Type B pancreatic cell (in vitro differentiated cells): ENCODE measurements around the gene GPER1. TPM values are rescaled to one million over a fixed set of nuclear protein-coding genes. Genes with fewer than 3 reads are reported as not detected.
A peak's percentile ranks its signal among the peaks of the same experiment; 100 is the strongest.

Experiments
- DNase-seq: peaks from one replicate; pipeline ENCODE4 v3.0.0; 2021; ENCODE audit warnings: mixed read lengths; ENCODE audit not compliant: unreplicated experiment; ENCODE audit errors: extremely low spot score
- H3K27ac Mint-ChIP-seq: 2 replicates; pipeline ENCODE4 v1.8.0; 2021; ENCODE audit warnings: mild to moderate bottlenecking, mixed read lengths
- H3K27me3 Mint-ChIP-seq: 2 replicates; pipeline ENCODE4 v1.8.0; 2021; ENCODE audit warnings: mixed read lengths
- H3K36me3 Mint-ChIP-seq: 2 replicates; pipeline ENCODE4 v1.8.0; 2021; ENCODE audit warnings: mixed read lengths
- H3K4me1 Mint-ChIP-seq: one replicate; pipeline ENCODE4 v1.8.0; 2021; ENCODE audit warnings: mixed read lengths; ENCODE audit not compliant: unreplicated experiment
- H3K4me3 Mint-ChIP-seq: 2 replicates; pipeline ENCODE4 v1.8.0; 2021; ENCODE audit warnings: mild to moderate bottlenecking, mixed read lengths
- H3K9me3 Mint-ChIP-seq: 2 replicates; pipeline ENCODE4 v1.8.0; 2021; ENCODE audit warnings: mixed read lengths
- total RNA-seq: library from RNA; stranded (reverse); gene quantifications from 2 replicates; pipeline ENCODE4 v1.2.1, GENCODE V29; 2021; ENCODE audit warnings: low replicate concordance
- TF ChIP-seq, protein P1 (sequence below): fragments of 200-600 bp; sonication (generic); conservative IDR thresholded peaks from 2 replicates; pipeline ENCODE4 v1.5.0; 2021; ENCODE audit warnings: antibody characterized with exemption, mild to moderate bottlenecking

GPER1 gene
- total RNA-seq, 1 donor from 2014 or later: 5.0 TPM

DNA sequence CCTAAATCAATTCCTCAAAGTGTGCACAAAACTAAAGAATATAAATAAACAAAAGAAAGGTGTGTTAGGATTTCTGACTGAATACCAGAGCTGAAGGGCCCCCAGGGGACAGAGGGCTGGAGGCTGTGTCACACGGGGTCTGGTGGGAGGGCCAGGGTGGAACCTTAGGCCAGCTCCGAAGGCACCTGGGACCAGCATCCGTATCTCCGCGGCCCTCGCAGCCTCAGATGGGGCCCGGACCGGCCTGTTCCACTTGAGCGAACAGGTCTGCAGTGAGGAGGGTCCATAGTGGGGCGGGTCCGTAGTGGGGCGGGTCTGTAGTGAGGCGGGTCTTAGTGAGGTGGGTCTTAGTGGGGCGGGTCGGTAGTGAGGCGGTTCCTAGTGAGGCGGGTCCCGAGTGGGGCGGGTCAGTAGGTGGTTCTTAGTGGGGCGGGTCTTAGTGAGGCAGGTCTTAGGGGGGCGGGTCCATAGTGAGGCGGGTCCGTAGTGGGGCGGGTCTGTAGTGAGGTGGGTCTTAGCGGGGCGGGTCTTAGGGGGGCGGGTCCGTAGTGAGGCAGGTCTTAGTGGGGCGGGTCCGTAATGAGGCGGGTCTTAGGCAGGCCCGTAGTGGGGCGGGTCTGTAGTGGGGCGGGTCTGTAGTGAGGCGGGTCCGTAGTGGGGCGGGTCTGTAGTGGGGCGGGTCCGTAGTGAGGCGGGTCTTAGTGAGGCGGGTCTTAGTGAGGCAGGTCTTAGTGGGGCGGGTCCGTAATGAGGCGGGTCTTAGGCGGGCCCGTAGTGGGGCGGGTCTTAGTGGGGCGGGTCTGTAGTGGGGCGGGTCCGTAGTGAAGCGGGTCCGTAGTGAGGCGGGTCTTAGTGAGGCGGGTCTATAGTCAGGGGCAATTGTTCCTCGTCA lies 28.5 kb upstream of the GPER1 start:
- Mint-ChIP-seq H3K9me3 (no peaks in the 10 kb centered on the region), H3K4me1 (peaks cover 15% of the 10 kb centered on the region), H3K27ac (peak overlapping the region; percentile 68), H3K4me3 (no peak overlapping the region), H3K27me3 (no peaks in the 10 kb centered on the region), H3K36me3 (peaks cover 4% of the 10 kb centered on the region)
- DNase-seq: no peak
- TF ChIP-seq, protein P1, sequence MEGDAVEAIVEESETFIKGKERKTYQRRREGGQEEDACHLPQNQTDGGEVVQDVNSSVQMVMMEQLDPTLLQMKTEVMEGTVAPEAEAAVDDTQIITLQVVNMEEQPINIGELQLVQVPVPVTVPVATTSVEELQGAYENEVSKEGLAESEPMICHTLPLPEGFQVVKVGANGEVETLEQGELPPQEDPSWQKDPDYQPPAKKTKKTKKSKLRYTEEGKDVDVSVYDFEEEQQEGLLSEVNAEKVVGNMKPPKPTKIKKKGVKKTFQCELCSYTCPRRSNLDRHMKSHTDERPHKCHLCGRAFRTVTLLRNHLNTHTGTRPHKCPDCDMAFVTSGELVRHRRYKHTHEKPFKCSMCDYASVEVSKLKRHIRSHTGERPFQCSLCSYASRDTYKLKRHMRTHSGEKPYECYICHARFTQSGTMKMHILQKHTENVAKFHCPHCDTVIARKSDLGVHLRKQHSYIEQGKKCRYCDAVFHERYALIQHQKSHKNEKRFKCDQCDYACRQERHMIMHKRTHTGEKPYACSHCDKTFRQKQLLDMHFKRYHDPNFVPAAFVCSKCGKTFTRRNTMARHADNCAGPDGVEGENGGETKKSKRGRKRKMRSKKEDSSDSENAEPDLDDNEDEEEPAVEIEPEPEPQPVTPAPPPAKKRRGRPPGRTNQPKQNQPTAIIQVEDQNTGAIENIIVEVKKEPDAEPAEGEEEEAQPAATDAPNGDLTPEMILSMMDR: no peak

DNA sequence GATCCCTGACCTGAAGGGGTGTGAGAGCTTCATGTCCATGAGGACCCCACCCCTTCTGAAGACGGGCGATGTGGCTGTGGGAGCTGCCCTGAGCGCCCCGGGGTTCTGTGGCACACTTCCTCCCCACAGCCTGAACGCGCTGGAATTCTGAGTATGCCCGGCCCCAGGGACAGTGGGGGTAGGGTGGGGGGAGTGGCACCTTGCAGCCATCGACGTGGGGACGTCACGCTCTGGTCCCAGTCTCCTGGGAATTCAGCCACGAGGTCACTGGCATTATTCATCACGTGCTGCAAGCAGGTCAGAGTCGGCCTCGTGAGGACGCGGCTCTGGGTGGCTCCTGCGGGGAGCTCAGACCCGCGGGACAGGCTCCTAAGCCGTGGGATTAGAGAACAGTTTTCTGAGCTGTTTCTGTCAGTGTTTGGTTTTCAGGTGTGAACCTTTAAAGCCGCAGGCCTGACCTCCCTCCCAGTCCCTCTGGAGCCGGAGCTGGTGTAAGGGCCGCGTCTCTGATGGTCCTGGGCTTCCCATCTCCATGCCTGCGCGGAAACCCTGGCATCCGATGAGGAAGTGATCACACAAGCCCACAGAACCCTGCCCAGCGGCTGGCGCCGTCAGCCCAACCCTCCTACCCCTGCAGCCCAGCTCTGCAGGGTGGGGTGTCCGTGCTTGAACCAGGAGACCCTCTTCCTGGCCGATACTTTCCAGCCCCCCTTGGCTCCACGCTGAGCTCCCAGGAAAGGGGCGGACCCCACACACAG lies 27.4 kb upstream of the GPER1 start:
- no peak for DNase-seq

DNA sequence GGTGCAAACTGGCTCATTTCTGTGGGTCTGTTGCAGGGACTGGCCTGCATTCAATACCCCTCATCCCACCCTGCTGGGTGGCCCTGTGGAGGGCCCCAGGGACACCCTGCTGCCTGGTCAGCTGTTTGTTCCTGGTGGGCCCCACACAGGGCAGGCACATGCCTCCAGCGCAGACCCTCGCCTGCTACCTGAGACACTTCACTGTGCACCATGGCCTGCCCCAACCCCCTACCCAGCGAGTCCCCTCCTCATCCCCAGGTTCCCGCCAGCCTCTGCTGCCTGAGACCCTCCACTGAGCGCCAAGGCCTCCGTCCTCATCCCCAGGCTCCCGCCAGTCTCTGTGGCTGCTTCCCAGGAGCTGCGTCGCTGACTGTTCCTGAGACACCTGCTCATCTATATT lies 26.7 kb upstream of the GPER1 start:
- no peaks in the 10 kb centered on the region for H3K27me3 Mint-ChIP-seq
- TF ChIP-seq, protein P1: no peak
- H3K36me3 Mint-ChIP-seq: peaks cover 4% of the 10 kb centered on the region
- H3K4me3 Mint-ChIP-seq: no peak overlapping the region
- DNase-seq: no peak
- H3K4me1 Mint-ChIP-seq: peaks cover 18% of the 10 kb centered on the region
- H3K9me3 Mint-ChIP-seq: no peaks in the 10 kb centered on the region
- peak overlapping the region; percentile 58 for H3K27ac Mint-ChIP-seq

More for the DNA sequence above, 27.4 kb upstream of the GPER1 start:
- Mint-ChIP-seq H3K27me3 (no peaks in the 10 kb centered on the region), H3K4me1 (peaks cover 16% of the 10 kb centered on the region), H3K36me3 (peaks cover 4% of the 10 kb centered on the region), H3K4me3 (no peak overlapping the region), H3K9me3 (no peaks in the 10 kb centered on the region), H3K27ac (peak overlapping the region; percentile 51)
- TF ChIP-seq, protein P1: no peak

DNA sequence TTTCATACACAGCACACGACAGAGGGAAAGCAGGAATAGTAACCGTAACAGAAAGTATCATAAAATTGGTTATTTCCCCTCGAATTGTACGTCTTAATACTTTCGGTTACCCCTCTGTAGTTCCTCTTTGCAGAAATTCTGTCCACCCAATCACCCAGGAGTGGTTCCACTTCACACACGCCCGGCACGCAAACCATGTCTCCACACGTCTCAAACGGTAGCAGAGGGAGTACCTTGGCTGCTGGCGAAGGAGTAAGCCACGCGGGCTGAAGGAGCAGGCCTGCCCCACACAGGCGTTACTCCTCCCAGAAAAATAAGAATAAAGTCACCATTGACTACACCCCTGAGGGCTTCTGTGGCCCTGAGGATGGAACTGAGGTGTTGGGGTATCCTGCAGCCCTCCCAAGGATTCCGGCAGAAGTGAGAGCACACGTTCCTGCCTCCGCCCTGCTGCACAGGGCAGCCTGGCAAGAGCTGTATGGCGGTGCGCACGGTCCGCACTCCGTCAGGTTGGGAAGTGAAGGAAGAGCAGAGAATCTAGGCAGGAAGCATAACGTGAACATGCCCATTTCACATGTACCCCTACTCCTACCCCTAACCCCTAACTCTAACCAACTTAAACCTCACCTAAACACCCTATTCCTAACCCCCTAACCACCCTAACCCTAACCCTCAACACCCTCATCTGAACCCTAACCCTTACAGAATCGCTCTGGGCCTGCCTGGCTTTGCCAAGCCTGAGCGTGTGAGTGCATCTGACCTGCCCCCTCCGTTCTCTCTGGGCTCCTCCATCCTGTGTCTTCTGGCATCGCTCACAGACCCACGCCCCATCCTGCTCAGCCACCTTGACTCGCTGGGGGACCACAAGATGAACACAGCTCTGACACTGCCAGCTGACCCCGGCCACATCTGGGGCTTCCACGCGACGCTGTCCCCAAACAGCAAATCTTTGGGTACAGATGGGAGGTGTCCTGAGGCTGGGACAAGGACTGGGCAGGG lies 25.3 kb upstream of the GPER1 start:
- Mint-ChIP-seq H3K27ac (no peak overlapping the region), H3K4me1 (peaks cover 18% of the 10 kb centered on the region), H3K36me3 (peaks cover 4% of the 10 kb centered on the region), H3K27me3 (no peaks in the 10 kb centered on the region), H3K9me3 (no peaks in the 10 kb centered on the region), H3K4me3 (no peak overlapping the region)
- no peak for DNase-seq
- TF ChIP-seq, protein P1: no peak

DNA sequence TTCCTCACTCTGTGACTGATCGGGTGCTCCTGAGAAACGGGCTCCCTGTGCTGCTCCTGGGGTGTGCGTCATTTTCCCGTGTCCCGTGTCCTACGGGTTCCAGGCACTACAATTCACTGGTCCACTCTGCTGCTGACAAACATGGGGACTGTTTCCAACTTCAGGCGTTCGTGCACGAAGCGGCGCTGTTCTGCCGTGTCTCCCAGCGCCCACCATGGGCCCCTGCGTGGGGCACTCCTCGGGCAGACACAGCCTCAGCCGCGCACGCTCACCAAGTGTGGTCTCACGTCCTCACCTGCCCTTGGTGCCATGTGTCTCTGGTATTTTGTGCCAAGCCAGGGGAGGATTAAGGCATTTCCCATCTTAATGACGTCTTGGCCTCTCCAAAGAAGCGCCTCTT lies 24.6 kb upstream of the GPER1 start:
- H3K4me1 Mint-ChIP-seq: peaks cover 18% of the 10 kb centered on the region
- H3K9me3 Mint-ChIP-seq: no peaks in the 10 kb centered on the region
- H3K27me3 Mint-ChIP-seq: no peaks in the 10 kb centered on the region
- H3K27ac Mint-ChIP-seq: no peak overlapping the region
- no peak for DNase-seq
- TF ChIP-seq, protein P1: no peak
- no peak overlapping the region for H3K4me3 Mint-ChIP-seq
- peaks cover 4% of the 10 kb centered on the region for H3K36me3 Mint-ChIP-seq
